ENCODE results near the gene C1QTNF7. TPM values are rescaled to one million over a fixed set of nuclear protein-coding genes. Genes with fewer than 3 reads are reported as not detected.

Gene C1QTNF7
- total RNA-seq, 1 donor from 2014 or later, result not detected

- Mint-ChIP-seq H3K9me3 (peaks cover 3% of the 10 kb centered on the region), H3K4me1 (no peaks in the 10 kb centered on the region), H3K27ac (no peak overlapping the region), H3K27me3 (peaks cover 3% of the 10 kb centered on the region), H3K4me3 (no peak overlapping the region), H3K36me3 (ENCODE audit: low read depth) (no peaks in the 10 kb centered on the region)
- intact Hi-C loops (cut with micrococcal nuclease), result no loop called here
- POLR2A ChIA-PET, result no interaction called here
- TF ChIP-seq, protein P1, sequence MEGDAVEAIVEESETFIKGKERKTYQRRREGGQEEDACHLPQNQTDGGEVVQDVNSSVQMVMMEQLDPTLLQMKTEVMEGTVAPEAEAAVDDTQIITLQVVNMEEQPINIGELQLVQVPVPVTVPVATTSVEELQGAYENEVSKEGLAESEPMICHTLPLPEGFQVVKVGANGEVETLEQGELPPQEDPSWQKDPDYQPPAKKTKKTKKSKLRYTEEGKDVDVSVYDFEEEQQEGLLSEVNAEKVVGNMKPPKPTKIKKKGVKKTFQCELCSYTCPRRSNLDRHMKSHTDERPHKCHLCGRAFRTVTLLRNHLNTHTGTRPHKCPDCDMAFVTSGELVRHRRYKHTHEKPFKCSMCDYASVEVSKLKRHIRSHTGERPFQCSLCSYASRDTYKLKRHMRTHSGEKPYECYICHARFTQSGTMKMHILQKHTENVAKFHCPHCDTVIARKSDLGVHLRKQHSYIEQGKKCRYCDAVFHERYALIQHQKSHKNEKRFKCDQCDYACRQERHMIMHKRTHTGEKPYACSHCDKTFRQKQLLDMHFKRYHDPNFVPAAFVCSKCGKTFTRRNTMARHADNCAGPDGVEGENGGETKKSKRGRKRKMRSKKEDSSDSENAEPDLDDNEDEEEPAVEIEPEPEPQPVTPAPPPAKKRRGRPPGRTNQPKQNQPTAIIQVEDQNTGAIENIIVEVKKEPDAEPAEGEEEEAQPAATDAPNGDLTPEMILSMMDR (IDR thresholded peaks at IDR 0.05), result no peak
- ATAC-seq (ENCODE audit: low read depth) (no peak), DNase-seq (no peak)
- CTCF ChIA-PET, result no interaction called here
These were observed 67.8 kb downstream of the C1QTNF7 start for GRCh38 chr4:15495621-15496020.

Other genes with a start within 250 kb of the C1QTNF7 start
- gene CC2D2A, start 41.8 kb downstream of the C1QTNF7 start, total RNA-seq, result not detected in 2 replicates
- 29.9 and 32.1 TPM in 2 replicates for gene FBXL5, start 227.3 kb downstream of the C1QTNF7 start, total RNA-seq